Measurements from ENCODE around the gene MPPED2. TPM values are rescaled to one million over a fixed set of nuclear protein-coding genes. Genes with fewer than 3 reads are reported as not detected.

The MPPED2 gene
- total and polyA plus RNA-seq, 4 experiments from 2014 or later = not detected

DNA sequence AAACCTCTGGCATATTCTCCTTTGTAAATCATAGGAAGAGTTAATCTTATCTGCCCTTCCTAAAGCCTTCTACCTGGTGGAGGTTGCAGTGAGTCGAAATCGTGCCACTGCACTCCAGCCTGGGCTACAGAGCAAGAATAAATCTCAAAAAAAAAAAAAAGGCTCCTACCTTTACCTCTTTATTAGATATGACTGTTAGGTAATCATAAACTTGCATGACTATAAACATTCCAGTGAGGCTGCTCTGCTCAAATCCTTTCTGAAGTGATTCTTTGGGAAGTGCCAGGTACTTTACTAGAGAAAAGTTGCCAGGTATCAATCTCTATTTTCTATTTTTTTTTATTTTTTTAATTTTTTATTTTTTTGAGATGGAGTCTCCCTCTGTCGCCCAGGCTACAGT is 59.6 kb downstream of the MPPED2 start:
- no peak for DNase-seq
- Histone ChIP-seq H3K4me1 (ENCODE audit: insufficient read depth, low read length) (no peaks in the 10 kb centered on the region), H3K4me3 (ENCODE audit: low read length in 2 of 2) (no peak overlapping the region), H3K27ac (ENCODE audit: low read depth, low read length) (no peak overlapping the region), H3K36me3 (ENCODE audit: insufficient read depth, low read length) (no peaks in the 10 kb centered on the region), H3K9me3 (ENCODE audit: control insufficient read depth in 1 of 2, low read length in 2 of 2) (no peaks in the 10 kb centered on the region), H3K27me3 (ENCODE audit: insufficient read depth, low read length) (no peaks in the 10 kb centered on the region)
- no peak overlapping the region for H3K27ac Mint-ChIP-seq
- H3K4me1 Mint-ChIP-seq = no peaks in the 10 kb centered on the region
- H3K9me3 Mint-ChIP-seq = peaks cover 0 to 2% (median 0%) of the 10 kb centered on the region in 8 donors
- CTCF ChIA-PET (ENCODE audit: partially characterized antibody) = interaction anchor here (0.6 kb wide), 1 partner anchor 81 kb away, joined by 3 read pairs; no protein-coding TSS in a partner anchor
- POLR2A ChIA-PET (ENCODE audit: partially characterized antibody) = no interaction called here
- intact Hi-C loops (cut with micrococcal nuclease) = no loop called here
- H3K27me3 Mint-ChIP-seq = peaks cover 2 to 8% of the 10 kb centered on the region in 2 donors
- H3K4me3 Mint-ChIP-seq = no peak overlapping the region
- H3K36me3 Mint-ChIP-seq = no peaks in the 10 kb centered on the region

DNA sequence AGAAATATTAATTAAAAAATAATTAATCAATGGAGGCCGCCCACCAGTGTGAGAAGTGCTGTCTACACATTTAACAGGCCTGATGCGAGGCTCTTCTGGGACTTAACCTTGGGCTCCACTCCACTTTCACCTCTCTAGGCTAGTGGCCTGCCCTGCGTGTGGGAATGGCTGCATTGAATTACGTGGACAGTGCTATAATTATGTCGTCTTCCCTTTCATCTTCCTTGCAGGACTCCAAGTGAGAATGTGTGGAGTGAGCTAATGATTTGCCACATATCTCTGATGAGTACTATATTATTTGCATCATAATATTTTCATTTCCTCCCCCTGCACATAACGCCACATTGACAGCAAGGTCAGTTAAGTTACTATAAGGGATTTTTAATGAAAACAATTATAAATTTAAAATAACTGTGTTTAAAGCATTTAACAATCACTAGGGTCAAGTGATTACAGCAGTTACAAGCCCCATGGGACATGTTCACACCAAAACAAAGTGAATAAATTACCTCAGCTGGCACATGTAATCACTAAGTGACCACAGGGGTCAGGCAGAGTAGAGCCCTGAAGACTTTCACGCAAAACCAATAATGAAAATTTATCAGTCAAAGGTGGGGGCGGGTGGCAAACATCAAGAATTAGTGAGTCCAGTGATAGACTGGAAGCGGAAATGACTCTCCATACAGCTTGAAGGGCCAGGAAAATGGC is 63.5 kb downstream of the MPPED2 start:
- no peak overlapping the region for H3K27ac Mint-ChIP-seq
- H3K36me3 Mint-ChIP-seq = no peaks in the 10 kb centered on the region
- no peak overlapping the region for H3K4me3 Mint-ChIP-seq
- Histone ChIP-seq H3K4me1 (ENCODE audit: insufficient read depth, low read length) (no peaks in the 10 kb centered on the region), H3K27me3 (ENCODE audit: insufficient read depth, low read length) (no peaks in the 10 kb centered on the region), H3K4me3 (ENCODE audit: low read length in 2 of 2) (no peak overlapping the region), H3K36me3 (ENCODE audit: insufficient read depth, low read length) (no peaks in the 10 kb centered on the region), H3K27ac (ENCODE audit: low read depth, low read length) (no peak overlapping the region), H3K9me3 (ENCODE audit: control insufficient read depth in 1 of 2, low read length in 2 of 2) (no peaks in the 10 kb centered on the region)
- CTCF ChIA-PET (ENCODE audit: partially characterized antibody) = interaction anchor here (0.6 kb wide), 1 partner anchor 250 kb away, joined by 3 read pairs; no protein-coding TSS in a partner anchor
- intact Hi-C loops (cut with micrococcal nuclease) = no loop called here
- no peak for DNase-seq
- peaks cover 2 to 4% of the 10 kb centered on the region in 2 donors for H3K27me3 Mint-ChIP-seq
- H3K9me3 Mint-ChIP-seq = peaks cover 0 to 2% (median 0%) of the 10 kb centered on the region in 8 donors
- POLR2A ChIA-PET (ENCODE audit: partially characterized antibody) = no interaction called here
- no peaks in the 10 kb centered on the region for H3K4me1 Mint-ChIP-seq

DNA sequence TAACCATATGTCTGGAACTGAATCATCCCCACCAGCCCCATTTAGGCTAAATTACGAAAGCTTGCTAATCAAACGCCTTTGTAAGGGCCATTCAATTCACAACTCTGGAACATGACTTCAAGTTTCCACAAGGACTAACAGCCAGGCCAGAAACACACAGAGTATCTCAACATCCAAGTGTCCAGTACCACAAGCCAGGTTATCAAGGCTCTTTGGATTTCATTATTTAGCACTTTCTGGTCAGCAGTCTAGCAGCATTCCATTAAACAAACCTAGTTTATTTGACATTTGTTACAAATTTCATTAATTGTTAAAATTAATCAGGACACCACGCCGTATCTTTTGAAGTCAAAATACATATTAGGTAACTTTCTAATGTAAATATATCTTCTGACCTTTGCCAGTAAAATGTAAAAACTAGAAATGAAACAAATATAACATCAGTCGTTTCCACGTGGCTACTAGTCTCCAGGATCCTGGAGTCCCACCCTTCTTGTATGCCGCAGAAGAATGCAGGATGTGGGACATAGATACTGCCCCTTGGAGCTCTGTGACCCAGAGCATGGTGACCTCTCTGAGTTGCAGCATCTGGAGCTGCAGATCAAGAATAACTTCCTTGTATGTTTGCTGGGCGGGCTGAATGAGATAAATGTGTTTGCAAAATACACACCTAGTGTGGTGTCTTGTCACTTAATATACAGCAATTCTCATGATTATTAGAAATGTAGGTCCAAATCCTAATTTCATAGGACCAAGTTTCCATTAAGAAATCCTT is 64.7 kb downstream of the MPPED2 start:
- no peaks in the 10 kb centered on the region for H3K27me3 ChIP-seq (ENCODE audit: insufficient read depth, low read length)
- no peaks in the 10 kb centered on the region for H3K36me3 Mint-ChIP-seq
- POLR2A ChIA-PET (ENCODE audit: partially characterized antibody) = no interaction called here
- no peak overlapping the region for H3K4me3 ChIP-seq (ENCODE audit: low read length in 2 of 2)
- no peaks in the 10 kb centered on the region for H3K4me1 ChIP-seq (ENCODE audit: insufficient read depth, low read length)
- DNase-seq = no peak
- H3K4me3 Mint-ChIP-seq = no peak overlapping the region
- H3K27ac ChIP-seq (ENCODE audit: low read depth, low read length) = no peak overlapping the region
- CTCF ChIA-PET (ENCODE audit: partially characterized antibody) = no interaction called here
- H3K27me3 Mint-ChIP-seq = peaks cover 2 to 4% of the 10 kb centered on the region in 2 donors
- H3K4me1 Mint-ChIP-seq = no peaks in the 10 kb centered on the region
- intact Hi-C loops (cut with micrococcal nuclease) = no loop called here
- no peaks in the 10 kb centered on the region for H3K9me3 ChIP-seq (ENCODE audit: control insufficient read depth in 1 of 2, low read length in 2 of 2)
- H3K36me3 ChIP-seq (ENCODE audit: insufficient read depth, low read length) = no peaks in the 10 kb centered on the region
- no peak overlapping the region for H3K27ac Mint-ChIP-seq
- peaks cover 0 to 2% (median 0%) of the 10 kb centered on the region in 8 donors for H3K9me3 Mint-ChIP-seq

DNA sequence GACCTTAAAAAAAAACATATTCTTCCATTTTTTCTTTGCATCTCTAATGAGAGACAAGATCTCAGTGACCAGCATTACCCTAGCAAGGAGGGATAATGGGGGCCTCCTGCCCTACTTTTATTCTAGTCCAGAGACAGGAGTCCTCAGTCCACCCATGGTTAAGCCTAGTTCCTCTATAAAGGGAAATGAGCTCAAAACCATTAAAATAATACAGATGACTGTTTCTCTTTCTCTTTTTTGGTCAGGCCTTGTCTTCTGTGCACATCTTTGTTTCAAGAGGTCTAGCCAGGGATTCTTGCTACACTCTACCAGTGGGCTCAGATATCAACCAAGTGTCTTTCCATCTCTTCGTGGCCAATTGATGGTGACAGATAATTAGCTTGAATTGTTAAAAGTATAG is 73.1 kb downstream of the MPPED2 start:
- Mint-ChIP-seq H3K36me3 (no peaks in the 10 kb centered on the region), H3K27ac (no peak overlapping the region), H3K9me3 (peaks cover 0 to 2% (median 0%) of the 10 kb centered on the region in 8 donors), H3K4me1 (no peaks in the 10 kb centered on the region), H3K4me3 (no peak overlapping the region), H3K27me3 (no peaks in the 10 kb centered on the region)
- ChIA-PET CTCF (ENCODE audit: partially characterized antibody) (no interaction called here), POLR2A (ENCODE audit: partially characterized antibody) (no interaction called here)
- Histone ChIP-seq H3K4me3 (ENCODE audit: low read length in 2 of 2) (no peak overlapping the region), H3K4me1 (ENCODE audit: insufficient read depth, low read length) (no peaks in the 10 kb centered on the region), H3K9me3 (ENCODE audit: control insufficient read depth in 1 of 2, low read length in 2 of 2) (no peaks in the 10 kb centered on the region), H3K36me3 (ENCODE audit: insufficient read depth, low read length) (no peaks in the 10 kb centered on the region), H3K27me3 (ENCODE audit: insufficient read depth, low read length) (no peaks in the 10 kb centered on the region), H3K27ac (ENCODE audit: low read depth, low read length) (no peak overlapping the region)
- intact Hi-C loops (cut with micrococcal nuclease) = no loop called here
- no peak for DNase-seq

DNA sequence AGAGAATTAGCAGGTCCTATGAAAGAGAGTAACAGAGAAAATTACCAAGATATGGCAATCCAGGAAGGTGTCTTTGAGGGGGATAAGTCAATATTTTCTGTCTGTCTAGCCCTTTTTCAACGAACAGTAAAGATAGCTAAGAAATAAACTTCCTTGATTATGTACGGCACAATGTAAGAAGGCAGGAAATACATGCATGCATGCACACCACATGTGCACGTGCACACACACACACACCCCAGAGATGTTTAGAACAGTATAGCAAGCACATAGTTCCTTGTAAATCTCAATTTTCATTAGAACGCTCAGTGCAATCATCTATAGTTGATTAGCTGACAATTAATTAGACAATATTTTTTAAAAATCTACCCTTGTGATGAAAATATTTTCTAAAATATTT is 74.7 kb downstream of the MPPED2 start:
- H3K4me3 Mint-ChIP-seq = no peak overlapping the region
- no peaks in the 10 kb centered on the region for H3K36me3 Mint-ChIP-seq
- H3K27ac ChIP-seq (ENCODE audit: low read depth, low read length) = no peak overlapping the region
- no peak overlapping the region for H3K27ac Mint-ChIP-seq
- H3K27me3 Mint-ChIP-seq = no peaks in the 10 kb centered on the region
- no peaks in the 10 kb centered on the region for H3K4me1 Mint-ChIP-seq
- H3K4me3 ChIP-seq (ENCODE audit: low read length in 2 of 2) = no peak overlapping the region
- POLR2A ChIA-PET (ENCODE audit: partially characterized antibody) = no interaction called here
- no peaks in the 10 kb centered on the region for H3K27me3 ChIP-seq (ENCODE audit: insufficient read depth, low read length)
- peaks cover 0 to 2% (median 0%) of the 10 kb centered on the region in 8 donors for H3K9me3 Mint-ChIP-seq
- H3K9me3 ChIP-seq (ENCODE audit: control insufficient read depth in 1 of 2, low read length in 2 of 2) = no peaks in the 10 kb centered on the region
- CTCF ChIA-PET (ENCODE audit: partially characterized antibody) = no interaction called here
- intact Hi-C loops (cut with micrococcal nuclease) = no loop called here
- DNase-seq = no peak
- no peaks in the 10 kb centered on the region for H3K36me3 ChIP-seq (ENCODE audit: insufficient read depth, low read length)
- no peaks in the 10 kb centered on the region for H3K4me1 ChIP-seq (ENCODE audit: insufficient read depth, low read length)

DNA sequence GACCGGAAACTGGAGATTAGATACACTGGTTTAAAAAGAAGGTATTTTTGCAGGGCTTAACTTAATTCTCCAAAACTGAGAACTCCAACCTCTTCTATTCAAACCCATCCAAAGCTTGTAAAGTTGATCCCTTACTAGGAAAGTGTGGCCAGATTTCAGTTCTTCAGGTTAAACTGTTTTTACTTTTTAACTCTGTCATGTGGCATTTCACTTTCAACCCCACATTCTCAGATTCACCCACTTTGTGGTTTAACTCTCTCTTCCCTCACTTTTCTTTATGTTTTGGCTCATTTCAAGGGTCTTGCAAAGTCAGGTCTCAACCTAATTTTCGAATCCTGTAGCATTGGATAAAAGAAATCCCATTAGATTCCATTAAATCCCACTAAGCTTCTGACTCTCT is 75.4 kb downstream of the MPPED2 start:
- Mint-ChIP-seq H3K4me1 (no peaks in the 10 kb centered on the region), H3K9me3 (peaks cover 0 to 2% (median 0%) of the 10 kb centered on the region in 8 donors), H3K27me3 (no peaks in the 10 kb centered on the region), H3K4me3 (no peak overlapping the region), H3K36me3 (no peaks in the 10 kb centered on the region), H3K27ac (no peak overlapping the region)
- Histone ChIP-seq H3K27ac (ENCODE audit: low read depth, low read length) (no peak overlapping the region), H3K4me1 (ENCODE audit: insufficient read depth, low read length) (no peaks in the 10 kb centered on the region), H3K36me3 (ENCODE audit: insufficient read depth, low read length) (no peaks in the 10 kb centered on the region), H3K27me3 (ENCODE audit: insufficient read depth, low read length) (no peaks in the 10 kb centered on the region), H3K9me3 (ENCODE audit: control insufficient read depth in 1 of 2, low read length in 2 of 2) (no peaks in the 10 kb centered on the region), H3K4me3 (ENCODE audit: low read length in 2 of 2) (no peak overlapping the region)
- POLR2A ChIA-PET (ENCODE audit: partially characterized antibody) = no interaction called here
- intact Hi-C loops (cut with micrococcal nuclease) = no loop called here
- no peak for DNase-seq
- CTCF ChIA-PET (ENCODE audit: partially characterized antibody) = no interaction called here

DNA sequence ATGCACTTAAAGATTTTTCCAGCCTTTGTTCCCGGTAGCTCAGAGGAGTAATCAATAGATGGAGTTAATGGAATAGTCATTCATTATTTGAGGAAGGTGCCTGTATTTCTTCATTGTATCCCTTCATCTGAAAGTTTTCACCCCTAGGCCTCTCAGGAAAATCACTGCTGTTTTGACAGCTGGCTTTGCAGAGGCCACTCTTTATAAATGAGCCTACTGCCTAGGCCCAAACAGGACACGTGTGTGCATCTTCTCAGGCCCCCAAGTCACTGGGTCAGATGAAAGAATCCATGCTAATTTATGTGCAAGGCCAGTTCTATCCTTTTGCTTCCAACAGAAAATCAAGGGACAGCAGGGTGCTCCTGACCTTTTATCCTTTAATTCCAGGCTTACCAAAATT is 76.8 kb downstream of the MPPED2 start:
- intact Hi-C loops (cut with micrococcal nuclease) = no loop called here
- no peaks in the 10 kb centered on the region for H3K27me3 ChIP-seq (ENCODE audit: insufficient read depth, low read length)
- Mint-ChIP-seq H3K27ac (no peak overlapping the region), H3K4me3 (no peak overlapping the region), H3K4me1 (no peaks in the 10 kb centered on the region), H3K9me3 (peaks cover 0 to 2% (median 0%) of the 10 kb centered on the region in 8 donors), H3K36me3 (no peaks in the 10 kb centered on the region), H3K27me3 (no peaks in the 10 kb centered on the region)
- no peak for DNase-seq
- CTCF ChIA-PET (ENCODE audit: partially characterized antibody) = no interaction called here
- no peaks in the 10 kb centered on the region for H3K4me1 ChIP-seq (ENCODE audit: insufficient read depth, low read length)
- H3K27ac ChIP-seq (ENCODE audit: low read depth, low read length) = no peak overlapping the region
- no peak overlapping the region for H3K4me3 ChIP-seq (ENCODE audit: low read length in 2 of 2)
- no peaks in the 10 kb centered on the region for H3K36me3 ChIP-seq (ENCODE audit: insufficient read depth, low read length)
- no peaks in the 10 kb centered on the region for H3K9me3 ChIP-seq (ENCODE audit: control insufficient read depth in 1 of 2, low read length in 2 of 2)
- POLR2A ChIA-PET (ENCODE audit: partially characterized antibody) = no interaction called here

All from CD4-positive, alpha-beta memory T cell (primary cell).